Epithelial cell of proximal tubule (primary cell): ENCODE data around the gene SMARCD1. TPM values are rescaled to one million over a fixed set of nuclear protein-coding genes. Genes with fewer than 3 reads are reported as not detected.
"Not testable (repeated sequence)": the region's sequence is repeated elsewhere in the genome, so short reads cannot be mapped to it uniquely, and the experiment has no call there.

Source experiments
- DNase-seq: peaks from one replicate; pipeline ENCODE4 v3.0.0-alpha.2; 2011; ENCODE audit warnings: low read depth
- H3K4me3 ChIP-seq: 2 replicates; pipeline ENCODE4 v1.5.1; 2011; ENCODE audit warnings: low read depth, mild to moderate bottlenecking, low read length
- CTCF ChIP-seq: conservative IDR thresholded peaks from 2 replicates; pipeline ENCODE4 v1.5.1; 2012; ENCODE audit warnings: low read depth, mild to moderate bottlenecking, low read length
- total RNA-seq: library from RNA; depleted of rRNA; stranded (reverse); fragments of >200 nt; gene quantifications from 2 replicates; pipeline ENCODE4 v1.2.3, GENCODE V29; 2015

Gene SMARCD1
- total RNA-seq, 1 donor from 2014 or later = 77.3 TPM

- peak; percentile 76 for TF ChIP-seq CTCF
- DNase-seq = no peak
- no peak overlapping the region for H3K4me3 ChIP-seq
Observed at GRCh38 chr12:50132505-50133135, 47.5 kb downstream of the SMARCD1 start.

GRCh38 chr12:50142993-50143392 lies 57.9 kb downstream of the SMARCD1 start:
- DNase-seq = no peak
- no peak for TF ChIP-seq CTCF
- H3K4me3 ChIP-seq = no peak overlapping the region

GRCh38 chr12:50145439-50145838 lies 60.3 kb downstream of the SMARCD1 start:
- DNase-seq = no peak
- H3K4me3 ChIP-seq = no peak overlapping the region
- no peak for TF ChIP-seq CTCF

- no peak for TF ChIP-seq CTCF
- H3K4me3 ChIP-seq = no peak overlapping the region
- no peak for DNase-seq
Observed at GRCh38 chr12:50147281-50147680, 62.1 kb downstream of the SMARCD1 start.

GRCh38 chr12:50148011-50148410 lies 62.9 kb downstream of the SMARCD1 start:
- not testable (repeated sequence) for DNase-seq, H3K4me3 ChIP-seq

- no peak for DNase-seq
- no peak for TF ChIP-seq CTCF
- H3K4me3 ChIP-seq = no peak overlapping the region
Observed at GRCh38 chr12:50149311-50149710, 64.2 kb downstream of the SMARCD1 start.

Other genes with a start within 250 kb of the SMARCD1 start
- 1.7 and 7.1 TPM in 2 replicates for gene BCDIN3D, start 242.2 kb upstream of the SMARCD1 start, total RNA-seq
- gene FAIM2, start 181.4 kb upstream of the SMARCD1 start, total RNA-seq = not detected in 2 replicates
- gene AQP2, start 134.6 kb upstream of the SMARCD1 start, total RNA-seq = not detected in 2 replicates
- gene AQP5, start 123.5 kb upstream of the SMARCD1 start, total RNA-seq = 0.07 TPM in 1 of 2 replicates, not detected in the other
- not detected in 2 replicates for gene AQP6, start 112.4 kb upstream of the SMARCD1 start, total RNA-seq
- 86.5 and 98.2 TPM in 2 replicates for gene RACGAP1, start 59.8 kb upstream of the SMARCD1 start, total RNA-seq
- 1.4 and 4.0 TPM in 2 replicates for gene ASIC1, start 27.7 kb upstream of the SMARCD1 start, total RNA-seq
- 0.07 TPM in 1 of 2 replicates, not detected in the other for gene GPD1, start 18.7 kb downstream of the SMARCD1 start, total RNA-seq
- gene COX14, start 26.9 kb downstream of the SMARCD1 start, total RNA-seq = 52.2 and 73.1 TPM in 2 replicates
- gene CERS5, start 82.0 kb downstream of the SMARCD1 start, total RNA-seq = 31.1 and 36.9 TPM in 2 replicates
- gene LIMA1, start 198.2 kb downstream of the SMARCD1 start, total RNA-seq = 67.7 and 101 TPM in 2 replicates